B cell (primary cell): ENCODE data around the gene SLC35F5. TPM values are rescaled to one million over a fixed set of nuclear protein-coding genes. Genes with fewer than 3 reads are reported as not detected.

Experiments
- ATAC-seq: fragments of 200-7000 bp; cut with Tn5 transposase; one replicate; pipeline ENCODE4 v1.10.0; 2021; ENCODE audit warnings: low read depth, mild to moderate bottlenecking, moderate number of reproducible peaks, moderate library complexity
- CTCF ChIA-PET: fragments of 350-600 bp; sonication (Branson Sonifier 250); formaldehyde crosslinking; loops from one replicate; lab custom pipeline; 2021; ENCODE audit warnings: antibody characterized with exemption, inconsistent platforms; lab: Charles Lee
- POLR2A ChIA-PET: fragments of 350-600 bp; sonication (Branson Sonifier 250); formaldehyde crosslinking; loops from one replicate; lab custom pipeline; 2021; ENCODE audit warnings: antibody characterized with exemption; lab: Charles Lee
- DNase-seq: peaks from one replicate; pipeline ENCODE4 v3.0.0; 2013
- H2AFZ ChIP-seq: 2 replicates; pipeline ENCODE4 v1.6.1; 2012; ENCODE audit warnings: mild to moderate bottlenecking, low read depth, low read length; ENCODE audit not compliant: insufficient read depth, poor library complexity, severe bottlenecking
- H3K27ac ChIP-seq, 2 donors: 1 replicate in 1 of 2; 2 replicates in 1 of 2; pipeline ENCODE4 v1.5.1; 2012 to 2013; ENCODE audit warnings: low read length in 2 of 2, mild to moderate bottlenecking in 2 of 2, moderate library complexity in 1 of 2
- H3K27me3 ChIP-seq, 4 experiments: fragments of 200-600 bp in 1 of 4; sonication (generic) in 1 of 4; replicated peaks in 1 of 4; 1 replicate in 2 of 4; 2 replicates in 2 of 4; pipeline versions ENCODE4 v1.6.1 to v1.7.0; 2013 to 2016; ENCODE audit warnings: low read length in 3 of 4, mild to moderate bottlenecking in 2 of 4, mixed read lengths in 1 of 4, moderate library complexity in 1 of 4; ENCODE audit not compliant: insufficient read depth in 4 of 4, control insufficient read depth in 3 of 4; ENCODE audit errors: control extremely low read depth in 1 of 4
- H3K36me3 ChIP-seq, 2 experiments: replicated peaks in 1 of 2; 1 replicate in 1 of 2; 2 replicates in 1 of 2; pipeline versions ENCODE4 v1.6.1 to v1.7.1; 2013; ENCODE audit warnings: low read length in 1 of 2; ENCODE audit not compliant: insufficient read depth in 2 of 2, control insufficient read depth in 1 of 2; ENCODE audit errors: control extremely low read depth in 1 of 2, extremely low read depth in 1 of 2
- H3K4me1 ChIP-seq, 2 donors: fragments of 200-600 bp in 1 of 2; sonication (generic) in 1 of 2; 1 replicate in 1 of 2; 2 replicates in 1 of 2; pipeline versions ENCODE4 v1.5.1 to v1.6.1; 2013 to 2017; ENCODE audit warnings: low read length in 2 of 2; ENCODE audit not compliant: control insufficient read depth in 2 of 2, insufficient read depth in 2 of 2
- H3K4me2 ChIP-seq: replicated peaks from 2 replicates; pipeline ENCODE3; 2012; ENCODE audit warnings: mild to moderate bottlenecking, low read depth, low read length; ENCODE audit not compliant: poor library complexity, severe bottlenecking
- H3K4me3 ChIP-seq, 5 experiments: fragments of 200-600 bp in 1 of 5; sonication (generic) in 1 of 5; 1 replicate in 3 of 5; 2 replicates in 2 of 5; pipeline versions ENCODE4 v1.5.1 to v1.7.0; 2011 to 2016; ENCODE audit warnings: low read length in 4 of 5, mild to moderate bottlenecking in 4 of 5, low read depth in 2 of 5, control low read depth in 1 of 5, moderate library complexity in 1 of 5; ENCODE audit not compliant: insufficient read depth in 1 of 5; ENCODE audit errors: control extremely low read depth in 1 of 5, extremely low read depth in 1 of 5
- H3K79me2 ChIP-seq: fragments of 200-600 bp; sonication (generic); one replicate; pipeline ENCODE4 v1.6.0; 2016; ENCODE audit warnings: low read length; ENCODE audit not compliant: control insufficient read depth, insufficient read depth
- H3K9ac ChIP-seq: fragments of 200-600 bp; sonication (generic); 2 replicates; pipeline ENCODE4 v1.6.1; 2017; ENCODE audit warnings: mild to moderate bottlenecking, low read length, moderate library complexity
- H3K9me3 ChIP-seq, 3 donors: one replicate each; pipeline versions ENCODE4 v1.6.1 to v1.7.1; 2013; ENCODE audit warnings: low read length in 2 of 3; ENCODE audit not compliant: control insufficient read depth in 2 of 3, insufficient read depth in 1 of 3; ENCODE audit errors: control extremely low read depth in 1 of 3
- H4K20me1 ChIP-seq: 2 replicates; pipeline ENCODE4 v1.6.0; 2012; ENCODE audit warnings: mild to moderate bottlenecking, low read length; ENCODE audit not compliant: insufficient read depth, control insufficient read depth, poor library complexity, severe bottlenecking
- H3K27ac Mint-ChIP-seq: one replicate; pipeline ENCODE4 v1.8.0; 2021; ENCODE audit warnings: mixed read lengths
- H3K27me3 Mint-ChIP-seq: one replicate; pipeline ENCODE4 v1.8.0; 2021; ENCODE audit warnings: mixed read lengths
- H3K4me1 Mint-ChIP-seq: one replicate; pipeline ENCODE4 v1.8.0; 2021; ENCODE audit warnings: mixed read lengths
- H3K4me3 Mint-ChIP-seq: one replicate; pipeline ENCODE4 v1.8.0; 2021; ENCODE audit warnings: mixed read lengths
- H3K9me3 Mint-ChIP-seq: one replicate; pipeline ENCODE4 v1.8.0; 2022; ENCODE audit warnings: mixed read lengths; ENCODE audit not compliant: insufficient read depth
- CTCF ChIP-seq: fragments of 200-600 bp; IDR thresholded peaks from one replicate; pipeline ENCODE4 v1.8.0; 2022; ENCODE audit warnings: antibody characterized with exemption, mild to moderate bottlenecking
- EZH2 ChIP-seq: IDR thresholded peaks from 2 replicates; pipeline ENCODE4 v1.6.1; 2012; ENCODE audit warnings: borderline replicate concordance, low read depth, mild to moderate bottlenecking, moderate library complexity, low read length; ENCODE audit not compliant: insufficient read depth, poor library complexity, severe bottlenecking
- WGBS: methylation state at CpG from one replicate; pipeline ENCODE4 v1.1.5; 2013; ENCODE audit warnings: missing lambda C conversion rate; ENCODE audit not compliant: insufficient coverage; 5-methylcytosine and 5-hydroxymethylcytosine counted together
- intact Hi-C: fragments of 100-400 bp; cut with micrococcal nuclease; formaldehyde crosslinking; loops from one replicate; pipeline ENCODE4 v1.10.0; 2022
- polyA plus RNA-seq: library from polyadenylated mRNA; depleted of rRNA; stranded (reverse); fragments of >200 nt; gene quantifications from 2 replicates; pipeline ENCODE4 v1.2.3, GENCODE V29; 2012
- total RNA-seq, 2 donors: library from RNA; stranded (reverse); fragments of 120-200 nt in 1 of 2; gene quantifications; 1 replicate in 1 of 2; 2 replicates in 1 of 2; pipeline versions ENCODE4 v1.2.3 to v1.2.4, GENCODE V29; 2013 to 2022

SLC35F5 gene
- total and polyA plus RNA-seq, 2 donors (not counting 1 experiment from before 2014, with no cell fraction given), result 9.8 to 75.5 TPM

- Histone ChIP-seq H4K20me1 (no peaks in the 10 kb centered on the region), H2AFZ (no peak overlapping the region), H3K9me3 (no peaks in the 10 kb centered on the region), H3K27ac (no peak overlapping the region), H3K27me3 (no peaks in the 10 kb centered on the region), H3K36me3 (no peaks in the 10 kb centered on the region), H3K4me3 (no peak overlapping the region), H3K9ac (no peak overlapping the region), H3K4me2 (no peak overlapping the region), H3K4me1 (no peaks in the 10 kb centered on the region), H3K79me2 (no peaks in the 10 kb centered on the region)
- Mint-ChIP-seq H3K27ac (no peak overlapping the region), H3K9me3 (no peaks in the 10 kb centered on the region), H3K27me3 (no peaks in the 10 kb centered on the region), H3K4me3 (no peak overlapping the region), H3K4me1 (no peaks in the 10 kb centered on the region)
- CTCF ChIA-PET, result no interaction called here
- 90% methylated on average over 4 of the region's 4 CpGs for WGBS
- DNase-seq, result no peak
- no peak for ATAC-seq
- POLR2A ChIA-PET, result no interaction called here
- TF ChIP-seq EZH2 (no peak), CTCF (no peak)
- intact Hi-C loops, result no loop called here
These were observed 79.7 kb downstream of the SLC35F5 start for GRCh38 chr2:113676623-113677266.

DNA sequence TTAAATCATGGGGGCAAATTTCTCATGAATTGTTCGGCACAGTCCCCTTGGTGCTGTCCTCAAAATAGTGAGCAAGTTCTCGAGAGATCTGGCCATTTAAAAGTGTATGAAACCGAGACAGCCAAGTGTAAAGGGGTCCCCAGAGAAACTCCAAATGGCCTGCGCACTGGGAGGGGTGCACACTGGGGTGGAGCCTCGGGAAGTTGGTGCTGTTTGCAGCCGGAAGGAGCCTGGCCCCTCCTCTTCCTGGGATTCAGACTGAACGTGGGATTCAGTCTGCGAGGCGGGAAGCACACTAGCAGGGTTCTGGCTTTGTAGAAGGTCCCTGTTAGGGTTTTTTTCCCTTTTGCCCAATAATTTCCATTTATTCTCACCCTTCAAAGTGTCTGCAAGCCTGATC, 80.6 kb downstream of the SLC35F5 start:
- Mint-ChIP-seq H3K27ac (no peak overlapping the region), H3K27me3 (no peaks in the 10 kb centered on the region), H3K4me1 (no peaks in the 10 kb centered on the region), H3K9me3 (no peaks in the 10 kb centered on the region), H3K4me3 (no peak overlapping the region)
- intact Hi-C loops, result no loop called here
- Histone ChIP-seq H3K9me3 (no peaks in the 10 kb centered on the region), H2AFZ (no peak overlapping the region), H3K4me1 (no peaks in the 10 kb centered on the region), H3K27me3 (no peaks in the 10 kb centered on the region), H4K20me1 (no peaks in the 10 kb centered on the region), H3K4me2 (no peak overlapping the region), H3K4me3 (no peak overlapping the region), H3K9ac (no peak overlapping the region), H3K79me2 (no peaks in the 10 kb centered on the region), H3K27ac (no peak overlapping the region), H3K36me3 (no peaks in the 10 kb centered on the region)
- ATAC-seq (no peak), DNase-seq (no peak)
- POLR2A ChIA-PET, result no interaction called here
- WGBS, result 75% methylated on average over 6 of the region's 9 CpGs
- TF ChIP-seq EZH2, result no peak
- no peak for TF ChIP-seq CTCF
- CTCF ChIA-PET, result no interaction called here
